RCC 7860 (cell line): ENCODE results near the gene SSBP1.
"Not testable (repeated sequence)": the region's sequence is repeated elsewhere in the genome, so short reads cannot be mapped to it uniquely, and the experiment has no call there.

Experiments used
- DNase-seq: peaks from one replicate; pipeline ENCODE4 v3.0.0-alpha.2; 2015; ENCODE audit warnings: low spot score
- FAIRE-seq: peaks from 2 replicates; lab custom pipeline; 2012; peaks lifted over from hg19 to GRCh38; lab: Jason Lieb, UNC

Gene SSBP1

GRCh38 chr7:141737836-141738591, at the start of gene SSBP1:
SSBP1 (plus strand) TSS chr7:141738358; CDS start chr7:141739167, 809 bp downstream.
- FAIRE-seq (peak; percentile 94), DNase-seq (peak; percentile 96)

DNA sequence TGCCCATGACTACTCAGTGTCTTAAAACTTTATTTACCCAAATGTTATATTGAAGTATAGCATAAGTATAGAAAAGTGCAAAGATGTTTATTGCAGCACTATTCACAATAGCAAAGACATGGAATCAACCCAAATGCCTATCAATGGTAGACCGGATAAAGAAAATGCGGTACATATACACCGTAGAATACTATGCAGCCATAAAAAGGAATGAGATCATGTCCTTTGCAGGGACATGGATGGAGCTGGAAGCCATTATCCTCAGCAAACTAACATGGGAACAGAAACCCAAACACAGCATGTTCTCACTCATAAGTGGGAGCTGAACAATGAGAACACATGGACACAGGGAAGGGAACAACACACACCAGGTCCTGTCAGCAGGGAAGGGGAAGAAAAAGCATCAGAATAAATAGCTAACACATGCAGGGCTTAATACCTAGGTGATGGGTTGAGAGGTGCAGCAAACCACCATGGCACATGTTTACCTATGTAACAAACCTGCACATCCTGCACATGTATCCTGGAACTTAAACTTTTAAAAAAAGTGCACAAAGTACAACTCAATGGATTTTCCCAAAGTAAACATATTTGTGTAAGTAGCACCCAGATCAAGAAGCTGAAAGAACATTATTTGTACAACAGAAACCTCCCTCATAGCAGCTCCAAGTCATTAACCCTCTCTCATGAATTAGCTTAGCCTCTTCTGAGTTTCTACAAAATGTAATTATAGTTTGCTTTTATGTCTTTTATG, 48.9 kb upstream of the SSBP1 start:
- not testable (repeated sequence) for DNase-seq, FAIRE-seq

DNA sequence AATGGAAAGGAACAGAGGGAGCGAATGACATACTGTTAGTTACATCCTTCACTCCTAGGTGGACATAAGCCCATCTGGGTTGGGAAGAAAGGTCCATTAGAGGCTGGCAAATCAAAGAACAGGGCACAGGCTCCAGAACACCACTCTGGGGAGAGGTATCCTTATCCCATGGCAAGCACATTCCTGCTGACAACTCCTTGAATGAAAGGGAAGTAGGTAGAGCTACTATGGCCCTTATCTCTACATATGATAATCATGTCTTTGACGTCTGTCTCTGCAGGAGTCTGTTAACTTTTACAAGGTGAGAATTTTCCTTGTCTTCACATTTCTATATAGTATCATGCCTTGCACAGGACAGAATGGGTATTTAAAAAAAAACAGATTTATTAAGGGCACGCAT, 46.6 kb upstream of the SSBP1 start:
- DNase-seq: no peak
- no peak for FAIRE-seq

DNA sequence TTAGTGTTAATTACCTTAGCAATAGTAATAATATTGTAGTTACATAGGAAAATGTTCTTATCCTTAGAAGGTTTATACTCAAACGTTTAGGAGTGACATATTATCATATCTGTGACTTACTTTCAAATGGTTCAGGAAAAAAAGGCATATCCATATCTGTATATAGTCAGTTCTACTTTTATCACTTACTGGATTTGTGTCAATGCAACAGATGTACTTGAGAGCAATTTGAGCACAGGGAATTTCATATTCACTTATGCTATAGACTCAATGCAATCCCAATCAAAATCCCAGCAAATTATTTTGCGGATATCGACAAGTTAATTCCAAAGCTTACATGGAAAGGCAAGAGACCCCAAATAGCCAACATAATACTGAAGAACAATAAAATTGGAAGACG, 46.2 kb upstream of the SSBP1 start:
- no peak for DNase-seq
- FAIRE-seq: no peak

DNA sequence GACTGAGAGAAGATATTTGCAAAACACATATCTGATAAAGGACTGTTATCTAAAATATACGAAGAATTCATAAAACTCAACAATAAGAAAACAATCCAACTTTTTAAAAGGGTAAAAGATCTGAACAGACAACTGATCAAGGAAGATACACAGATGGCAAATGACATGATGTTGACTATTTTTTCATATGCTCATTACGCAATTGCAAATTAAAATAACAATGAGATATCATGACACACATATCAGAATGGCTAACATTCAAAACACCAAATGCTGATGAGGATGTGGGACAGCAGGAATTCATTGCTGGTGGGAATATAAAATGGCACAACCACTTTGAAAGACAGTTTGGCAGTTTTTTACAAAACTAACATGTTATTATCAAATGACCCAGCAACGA, 45.1 kb upstream of the SSBP1 start:
- FAIRE-seq (peak; percentile 5), DNase-seq (no peak)

GRCh38 chr7:141695803-141696289, 42.3 kb upstream of the SSBP1 start:
- FAIRE-seq: peak; percentile 83
- peak; percentile 68 for DNase-seq

DNA sequence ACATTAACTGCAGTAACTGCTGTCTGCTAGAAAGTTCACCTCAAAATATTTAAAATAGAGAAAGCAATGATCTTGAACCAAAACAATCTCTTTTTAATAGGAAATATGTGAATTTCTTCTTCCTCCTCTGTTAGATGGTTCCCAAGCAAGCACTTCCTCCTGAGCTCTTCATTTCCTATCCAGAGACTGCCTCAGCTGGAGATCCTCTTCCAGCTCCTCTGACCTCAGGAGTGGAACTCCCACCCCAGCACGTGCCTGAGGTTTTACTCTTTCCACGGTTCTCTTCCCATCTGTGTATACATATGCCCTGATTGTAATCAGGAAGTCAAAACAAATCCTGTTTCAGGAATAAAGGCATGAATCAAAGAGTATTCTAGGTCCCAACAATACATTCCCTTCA, 41.8 kb upstream of the SSBP1 start:
- FAIRE-seq: no peak
- no peak for DNase-seq

DNA sequence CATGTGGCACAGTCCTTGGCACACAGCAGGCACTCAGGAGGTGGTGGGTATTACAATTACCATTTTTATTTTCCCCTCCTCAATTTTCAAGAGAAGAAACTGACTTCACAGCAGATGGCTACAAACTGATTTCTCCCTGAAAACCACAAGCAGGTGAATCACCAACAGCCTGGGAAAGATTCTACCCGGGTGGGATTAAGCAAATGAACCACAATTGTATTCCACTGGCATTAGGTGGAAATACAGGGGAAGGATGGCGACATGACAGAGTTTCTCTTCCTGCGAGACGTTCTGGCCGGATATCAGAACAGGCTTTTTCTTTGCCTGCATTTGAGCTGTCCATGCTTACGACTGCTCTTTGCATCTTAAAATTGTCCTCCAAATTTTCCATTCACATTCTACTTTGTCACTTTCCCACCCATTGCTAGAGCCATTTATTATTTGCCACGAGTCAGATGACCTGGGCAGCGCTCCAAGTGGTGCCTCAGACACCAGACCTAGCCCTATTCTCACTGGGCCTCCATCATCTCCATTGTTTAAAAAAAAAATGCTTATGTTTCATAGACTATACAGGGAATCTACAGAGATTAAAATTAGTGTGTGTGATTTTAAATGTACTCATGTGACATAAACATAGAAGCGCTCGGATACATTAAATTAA, 40.8 kb upstream of the SSBP1 start:
- DNase-seq (peak; percentile 84), FAIRE-seq (peak; percentile 98)

DNA sequence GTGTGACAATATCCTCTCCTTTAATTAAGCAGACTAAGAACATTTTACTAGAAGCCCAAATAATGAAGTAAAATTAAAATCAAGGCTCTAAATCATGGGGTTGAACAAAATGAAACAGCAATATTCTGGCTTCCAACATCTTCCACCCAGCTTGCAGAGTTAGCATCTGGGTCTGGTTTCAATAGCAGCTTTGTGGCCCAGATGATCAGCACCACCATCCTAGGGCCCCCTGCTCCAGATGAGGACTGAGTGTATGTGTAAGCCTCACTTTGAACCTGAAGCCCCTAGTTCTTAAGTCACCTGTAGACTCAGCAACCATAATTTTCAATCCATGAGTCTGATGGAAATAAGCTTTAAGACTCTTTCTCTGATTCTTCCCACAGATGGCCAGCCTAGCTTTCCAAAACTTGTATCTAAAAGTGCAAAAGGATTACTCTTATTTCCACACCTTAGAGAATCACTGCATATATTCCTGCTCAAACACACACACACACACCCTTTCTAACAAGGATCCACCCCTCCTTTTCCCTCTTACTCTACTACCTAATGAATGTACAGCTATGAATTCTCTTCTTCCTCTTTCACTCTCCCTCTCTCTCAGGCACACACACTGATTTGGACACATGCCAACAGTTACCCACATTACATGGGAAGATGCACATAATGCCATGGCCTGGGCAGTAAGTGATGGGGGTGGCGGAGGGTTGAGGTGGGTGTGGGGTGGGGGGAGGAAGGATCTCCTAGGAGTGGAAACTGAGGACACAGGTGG, 39.7 kb upstream of the SSBP1 start:
- DNase-seq: peak; percentile 41
- no peak for FAIRE-seq

- FAIRE-seq (no peak), DNase-seq (no peak)
These were observed 38.3 kb upstream of the SSBP1 start for GRCh38 chr7:141699860-141700259.

- DNase-seq (no peak), FAIRE-seq (no peak)
These were observed 37.8 kb upstream of the SSBP1 start for GRCh38 chr7:141700296-141700847.

GRCh38 chr7:141700848-141701371, 37.2 kb upstream of the SSBP1 start:
- no peak for FAIRE-seq
- DNase-seq: no peak

- peak; percentile 27 for DNase-seq
- no peak for FAIRE-seq
These were observed 36.6 kb upstream of the SSBP1 start for GRCh38 chr7:141701489-141702046.

- DNase-seq (no peak), FAIRE-seq (no peak)
These were observed 36.1 kb upstream of the SSBP1 start, which contains the start of gene DENND11 for GRCh38 chr7:141702047-141702567. DENND11 (minus strand) TSS chr7:141702166; CDS start chr7:141702153, 13 bp downstream.

GRCh38 chr7:141702892-141703291, 35.3 kb upstream of the SSBP1 start:
- FAIRE-seq (no peak), DNase-seq (no peak)

- DNase-seq (no peak), FAIRE-seq (no peak)
These were observed 34.0 kb upstream of the SSBP1 start for GRCh38 chr7:141704112-141704511.

GRCh38 chr7:141704741-141705140, 33.4 kb upstream of the SSBP1 start:
- no peak for FAIRE-seq

GRCh38 chr7:141706239-141707064, 31.7 kb upstream of the SSBP1 start:
- no peak for DNase-seq
- no peak for FAIRE-seq

More at GRCh38 chr7:141704741-141705140, 33.4 kb upstream of the SSBP1 start:
- DNase-seq: no peak

- DNase-seq (no peak), FAIRE-seq (no peak)
These were observed 29.8 kb upstream of the SSBP1 start, which contains the start of gene WEE2 for GRCh38 chr7:141708351-141708750. WEE2 (plus strand) TSS chr7:141708353; CDS start chr7:141708759, 406 bp downstream.
